ENCODE results near the gene LIN7C.
A peak's percentile ranks its signal among the peaks of the same experiment; 100 is the strongest.

Gene LIN7C

DNA sequence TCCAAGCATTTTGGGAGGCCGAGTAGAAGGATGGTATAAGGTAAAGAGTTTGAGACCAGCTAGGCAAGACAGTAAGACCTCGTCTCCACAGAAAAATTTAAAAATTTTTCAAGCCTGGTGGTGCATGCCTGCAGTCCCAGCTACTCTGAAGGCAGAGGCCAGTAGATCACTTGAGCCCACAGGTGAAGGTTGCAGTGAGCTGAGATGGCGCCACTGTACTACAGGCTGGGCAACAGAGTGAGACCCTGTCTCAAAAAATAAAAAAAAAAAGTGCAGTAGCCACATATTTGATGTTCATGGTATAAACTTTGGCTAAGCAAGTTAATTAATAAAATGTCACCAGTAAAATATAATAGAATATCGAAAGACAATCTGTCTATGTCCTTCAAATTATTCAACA is 60.9 kb downstream of the LIN7C start:
- 76% methylated on average over 4 of the region's 4 CpGs for WGBS
- no peaks in the 10 kb centered on the region for H3K9me3 ChIP-seq (ENCODE audit: insufficient read depth, low read depth, low read length)
- peaks cover 6% of the 10 kb centered on the region for H3K36me3 ChIP-seq (ENCODE audit: insufficient read depth, low read length)
- H3K4me1 ChIP-seq (ENCODE audit: insufficient read depth, low read length): peaks cover 65% of the 10 kb centered on the region
- H3K27me3 ChIP-seq (ENCODE audit: insufficient read depth, low read length): no peaks in the 10 kb centered on the region
- H3K9ac ChIP-seq (ENCODE audit: low read depth, low read length): peak overlapping the region; percentile 14; the same call in 1 of the 2 replicates
- peak overlapping the region; percentile 28; the same call in 1 of the 2 replicates for H3K4me3 ChIP-seq (ENCODE audit: low read length)
- peak overlapping the region; percentile 93 for H3K27ac ChIP-seq (ENCODE audit: low read depth, low read length)

- H3K27ac ChIP-seq (ENCODE audit: low read depth, low read length): peak overlapping the region; percentile 93
- 4% methylated on average over 2 of the region's 2 CpGs for WGBS
- peak overlapping the region; percentile 48; the same call in 1 of the 2 replicates for H3K9ac ChIP-seq (ENCODE audit: low read depth, low read length)
These were observed 61.8 kb downstream of the LIN7C start for GRCh38 chr11:27444801-27445215.

More at GRCh38 chr11:27444801-27445215, 61.8 kb downstream of the LIN7C start:
- H3K4me3 ChIP-seq (ENCODE audit: low read length): peak overlapping the region; percentile 34
- H3K4me1 ChIP-seq (ENCODE audit: insufficient read depth, low read length): peaks cover 66% of the 10 kb centered on the region
- no peaks in the 10 kb centered on the region for H3K9me3 ChIP-seq (ENCODE audit: insufficient read depth, low read depth, low read length)
- H3K36me3 ChIP-seq (ENCODE audit: insufficient read depth, low read length): peaks cover 6% of the 10 kb centered on the region
- H3K27me3 ChIP-seq (ENCODE audit: insufficient read depth, low read length): no peaks in the 10 kb centered on the region
